ENCODE measurements around the gene LMTK3. TPM values are rescaled to one million over a fixed set of nuclear protein-coding genes. Genes with fewer than 3 reads are reported as not detected.
"Not testable (repeated sequence)": the region's sequence is repeated elsewhere in the genome, so short reads cannot be mapped to it uniquely, and the experiment has no call there.

The LMTK3 gene
- total and polyA plus RNA-seq, 8 donors: 0.45 to 23.5 (median 1.4) TPM; not detected in 1

- Histone ChIP-seq H3K27ac (no peak overlapping the region), H3K9me3 (no peaks in the 10 kb centered on the region), H3K4me3 (no peak overlapping the region), H3K27me3 (peaks cover 0 to 17% (median 0%) of the 10 kb centered on the region in 3 donors), H3K4me1 (peaks cover 0 to 11% (median 8%) of the 10 kb centered on the region in 4 donors), H3K36me3 (no peaks in the 10 kb centered on the region)
- no peak for DNase-seq
- intact Hi-C loops (cut with DNase I; ENCODE audit: low total_unique reads): no loop called here
- WGBS, 5 donors: 90 to 96% (median 94%) methylated on average over 6 of the region's 6 CpGs
- TF ChIP-seq EP300 (IDR thresholded peaks at IDR 0.05) (no peak), POLR2A (IDR thresholded peaks at IDR 0.05) (no peak), POLR2AphosphoS5 (IDR thresholded peaks at IDR 0.05) (no peak), CTCF (IDR thresholded peaks at IDR 0.05) (no peak)
Observed at GRCh38 chr19:48541813-48542212, 30.2 kb upstream of the LMTK3 start.

GRCh38 chr19:48540110-48540509, 28.5 kb upstream of the LMTK3 start:
- H3K9me3 ChIP-seq: no peaks in the 10 kb centered on the region
- peaks cover 0 to under 1% (median 0%) of the 10 kb centered on the region in 3 donors for H3K27me3 ChIP-seq
- DNase-seq: no peak
- no peak overlapping the region for H3K4me3 ChIP-seq
- no peak overlapping the region for H3K27ac ChIP-seq
- peaks cover 0 to 11% (median 8%) of the 10 kb centered on the region in 4 donors for H3K4me1 ChIP-seq
- TF ChIP-seq POLR2AphosphoS5 (IDR thresholded peaks at IDR 0.05): no peak
- no peak for TF ChIP-seq EP300 (IDR thresholded peaks at IDR 0.05)
- no peak for TF ChIP-seq CTCF (IDR thresholded peaks at IDR 0.05)
- TF ChIP-seq POLR2A (IDR thresholded peaks at IDR 0.05): no peak
- intact Hi-C loops (cut with DNase I; ENCODE audit: low total_unique reads): no loop called here
- H3K36me3 ChIP-seq: no peaks in the 10 kb centered on the region
- 46 to 69% (median 49%) methylated on average over 7 of the region's 7 CpGs for WGBS, 5 donors

GRCh38 chr19:48539503-48540096, 28.0 kb upstream of the LMTK3 start:
- WGBS, 5 donors: 65 to 69% (median 67%) methylated on average over 17 of the region's 17 CpGs
- Histone ChIP-seq H3K4me1 (peaks cover 0 to 11% (median 8%) of the 10 kb centered on the region in 4 donors), H3K27ac (no peak overlapping the region), H3K27me3 (no peaks in the 10 kb centered on the region), H3K9me3 (no peaks in the 10 kb centered on the region), H3K36me3 (no peaks in the 10 kb centered on the region), H3K4me3 (no peak overlapping the region)
- intact Hi-C loops (cut with DNase I; ENCODE audit: low total_unique reads): no loop called here
- TF ChIP-seq CTCF (IDR thresholded peaks at IDR 0.05) (no peak), POLR2A (IDR thresholded peaks at IDR 0.05) (no peak), EP300 (IDR thresholded peaks at IDR 0.05) (no peak), POLR2AphosphoS5 (IDR thresholded peaks at IDR 0.05) (no peak)
- peak; percentile 53 to 67 for DNase-seq

GRCh38 chr19:48538057-48538456, 26.4 kb upstream of the LMTK3 start:
- H3K36me3 ChIP-seq; H3K4me3 ChIP-seq; DNase-seq; H3K27ac ChIP-seq; H3K4me1 ChIP-seq; intact Hi-C loops (cut with DNase I; ENCODE audit: low total_unique reads); H3K9me3 ChIP-seq: not testable (repeated sequence)
- whole genome bisulfite sequencing, 5 donors: 83 to 89% (median 87%) methylated on average over 8 of the region's 8 CpGs
- H3K27me3 ChIP-seq: peaks cover 0 to 10% (median 0%) of the 10 kb centered on the region in 3 donors

GRCh38 chr19:48537541-48537940, 25.9 kb upstream of the LMTK3 start:
- no peak for DNase-seq
- Histone ChIP-seq H3K27me3 (peaks cover 0 to 10% (median 0%) of the 10 kb centered on the region in 3 donors), H3K36me3 (no peaks in the 10 kb centered on the region), H3K27ac (no peak overlapping the region), H3K9me3 (no peaks in the 10 kb centered on the region), H3K4me1 (no peaks in the 10 kb centered on the region), H3K4me3 (no peak overlapping the region)
- intact Hi-C loops (cut with DNase I; ENCODE audit: low total_unique reads): no loop called here
- TF ChIP-seq POLR2A (IDR thresholded peaks at IDR 0.05) (no peak), EP300 (IDR thresholded peaks at IDR 0.05) (no peak), POLR2AphosphoS5 (IDR thresholded peaks at IDR 0.05) (no peak), CTCF (IDR thresholded peaks at IDR 0.05) (no peak)
- 60 to 74% (median 71%) methylated on average over 7 of the region's 7 CpGs for WGBS, 5 donors
